Dermis lymphatic vessel endothelial cell (primary cell): Measurements from ENCODE around the gene NUFIP1. TPM values are rescaled to one million over a fixed set of nuclear protein-coding genes. Genes with fewer than 3 reads are reported as not detected.

Experiments
- total RNA-seq: library from RNA; depleted of rRNA; stranded (reverse); fragments of >200 nt; gene quantifications from 2 replicates; pipeline ENCODE4 v1.2.1, GENCODE V29; 2014

Gene NUFIP1
- total RNA-seq = 1.3 and 2.0 TPM in 2 replicates

DNA sequence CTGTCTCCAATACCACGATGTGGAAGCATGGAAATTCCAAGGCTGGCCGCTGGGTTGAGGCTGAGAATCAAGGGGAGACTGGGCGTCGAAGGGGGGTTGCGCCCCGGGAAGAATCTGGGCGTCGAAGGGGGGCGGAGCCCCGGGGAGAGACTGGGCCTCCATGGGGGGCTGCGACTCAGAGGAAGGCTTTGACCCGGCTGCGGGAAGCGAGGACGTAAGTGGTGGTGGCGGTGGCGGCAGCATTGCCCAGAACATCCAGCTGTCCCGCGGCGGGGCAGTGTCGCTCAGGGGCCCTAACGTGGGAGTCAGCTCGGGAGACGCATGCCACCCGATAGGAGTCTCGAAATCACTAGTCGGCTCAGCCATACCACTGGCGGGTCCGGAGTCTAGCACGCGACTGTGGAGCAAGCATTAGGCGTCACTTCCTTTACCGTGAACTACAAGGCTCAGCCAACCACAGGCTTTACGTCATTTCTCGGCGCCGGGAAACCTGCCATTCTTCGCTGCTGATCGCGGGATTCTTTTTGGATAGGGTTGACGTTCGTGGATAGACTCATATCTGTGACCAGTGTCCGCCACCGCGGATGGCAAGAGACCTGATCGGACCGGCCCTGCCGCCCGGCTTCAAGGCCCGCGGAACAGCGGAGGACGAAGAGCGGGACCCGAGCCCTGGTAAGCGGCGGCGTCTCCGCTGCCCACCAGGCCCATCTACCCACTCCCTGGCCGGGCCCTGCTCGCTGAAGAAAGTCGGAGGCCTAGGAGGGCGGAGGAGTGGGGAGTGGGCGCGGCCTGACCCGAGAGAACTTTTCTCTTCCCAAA is at the start of gene NUFIP1, which contains the start of gene GPALPP1:
Gene NUFIP1, minus strand, starts transcription at position 401 of the 819 bp plus-strand sequence. Its CDS starts 35 bp downstream, at position 366.
Gene GPALPP1, plus strand, starts transcription at position 468 of the 819 bp plus-strand sequence. Its CDS starts 117 bp downstream, at position 585.

Other genes with a start within 250 kb of the NUFIP1 start
- gene GPALPP1, start 67 bp upstream of the NUFIP1 start, total RNA-seq = 27.5 and 29.0 TPM in 2 replicates
- 13.9 and 20.9 TPM in 2 replicates for gene GTF2F2, start 131.0 kb upstream of the NUFIP1 start, total RNA-seq
- not detected in 2 replicates for gene KCTD4, start 211.6 kb upstream of the NUFIP1 start, total RNA-seq